HepG2 (cell line): Measurements from ENCODE around the gene SLC29A2. TPM values are rescaled to one million over a fixed set of nuclear protein-coding genes. Genes with fewer than 3 reads are reported as not detected.
A peak's percentile ranks its signal among the peaks of the same experiment; 100 is the strongest.

Source experiments
- ATAC-seq: fragments of 200-7000 bp; cut with Tn5 transposase; 3 replicates; pipeline ENCODE4 v1.9.1; 2020; ENCODE audit warnings: mild to moderate bottlenecking, moderate library complexity
- BruUV-seq: library from RNA; stranded (reverse); fragments of 400-500 nt; replicated peaks from 2 replicates; lab custom pipeline; 2021; lab: Mats Ljungman, UMichigan
- CTCF ChIA-PET: fragments of 300-600 bp; formaldehyde crosslinking; extraction: SDS; loops from one replicate; lab custom pipeline; 2021; ENCODE audit warnings: low total read pairs, inconsistent platforms, low intra/inter-chr PET ratio; lab: Yijun Ruan, JAX
- POLR2A ChIA-PET: fragments of 350-600 bp; sonication (Branson Sonifier 250); formaldehyde crosslinking; loops from one replicate; lab custom pipeline; 2020; ENCODE audit warnings: antibody characterized with exemption, inconsistent platforms; lab: Yijun Ruan, JAX
- DNase-seq: peaks from one replicate; pipeline ENCODE4 v3.0.0-alpha.2; 2015; ENCODE audit warnings: low spot score
- FAIRE-seq: peaks from 3 replicates; lab custom pipeline; 2011; peaks lifted over from hg19 to GRCh38; lab: Jason Lieb, UNC
- H2AFZ ChIP-seq: one replicate; pipeline ENCODE4 v1.6.1; 2011; ENCODE audit warnings: low read length, inconsistent platforms
- H3K27ac ChIP-seq: fragments of 300-600 bp; 3 replicates; pipeline ENCODE4 v1.8.0; 2011; ENCODE audit warnings: mixed run types, mild to moderate bottlenecking, mixed read lengths, low read length, inconsistent platforms; ENCODE audit not compliant: insufficient read depth; ENCODE audit errors: extremely low read length
- H3K27me3 ChIP-seq, 2 experiments: fragments of 200-600 bp in 1 of 2; 2 replicates in 1 of 2; 3 replicates in 1 of 2; pipeline versions ENCODE4 v1.6.0 to v1.8.0; 2011; ENCODE audit warnings: low read length in 2 of 2, mild to moderate bottlenecking in 2 of 2, moderate library complexity in 2 of 2, inconsistent platforms in 1 of 2; ENCODE audit not compliant: insufficient read depth in 2 of 2, control insufficient read depth in 1 of 2
- H3K36me3 ChIP-seq, 2 experiments: fragments of 200-600 bp in 1 of 2; replicated peaks in 1 of 2; 2 replicates in 1 of 2; 3 replicates in 1 of 2; pipeline versions ENCODE4 v1.5.1 to v1.8.0; 2011; ENCODE audit warnings: low read length in 2 of 2, inconsistent platforms in 1 of 2; ENCODE audit not compliant: insufficient read depth in 2 of 2, control insufficient read depth in 1 of 2
- H3K4me1 ChIP-seq: 2 replicates; pipeline ENCODE4 v1.5.1; 2012; ENCODE audit warnings: low read length, inconsistent platforms; ENCODE audit not compliant: insufficient read depth
- H3K4me2 ChIP-seq: 2 replicates; pipeline ENCODE4 v1.6.0; 2011; ENCODE audit warnings: low read depth, low read length, inconsistent platforms
- H3K4me3 ChIP-seq, 3 experiments: fragments of 200-600 bp in 1 of 3; sonication (generic), shearing (Covaris generic) in 1 of 3; replicated peaks in 1 of 3; 2 replicates each; pipeline ENCODE4 v1.5.1; 2011 to 2016; ENCODE audit warnings: low read length in 3 of 3, inconsistent platforms in 2 of 3, low read depth in 2 of 3, mild to moderate bottlenecking in 2 of 3, control low read depth in 1 of 3, mixed read lengths in 1 of 3; ENCODE audit not compliant: insufficient read depth in 1 of 3
- H3K79me2 ChIP-seq: one replicate; pipeline ENCODE4 v1.6.1; 2011; ENCODE audit warnings: low read length, inconsistent platforms; ENCODE audit not compliant: insufficient read depth
- H3K9ac ChIP-seq: 2 replicates; pipeline ENCODE4 v1.6.0; 2011; ENCODE audit warnings: mild to moderate bottlenecking, low read depth, low read length, inconsistent platforms; ENCODE audit not compliant: insufficient read depth
- H3K9me3 ChIP-seq: 2 replicates; pipeline ENCODE4 v1.5.1; 2012; ENCODE audit warnings: mild to moderate bottlenecking, low read length
- H4K20me1 ChIP-seq: 2 replicates; pipeline ENCODE4 v1.6.0; 2011; ENCODE audit warnings: inconsistent platforms, mild to moderate bottlenecking, low read length, moderate library complexity; ENCODE audit not compliant: insufficient read depth
- GPN1 ChIP-seq: sonication (generic); formaldehyde crosslinking; IDR thresholded peaks from 2 replicates; pipeline ENCODE4 v1.5.1; 2020; ENCODE audit warnings: missing genetic modification reagents, borderline replicate concordance
- HIC2 ChIP-seq: sonication (generic); formaldehyde crosslinking; IDR thresholded peaks from 2 replicates; pipeline ENCODE4 v1.9.0; 2022; ENCODE audit warnings: low read depth, missing genetic modification reagents
- HNRNPL ChIP-seq: fragments of 200-400 bp; formaldehyde crosslinking; IDR thresholded peaks from 2 replicates; pipeline ENCODE4 v1.6.1; 2017; ENCODE audit warnings: mild to moderate bottlenecking, low read depth, low read length
- IKZF4 ChIP-seq: sonication (generic); formaldehyde crosslinking; IDR thresholded peaks from 2 replicates; pipeline ENCODE4 v1.5.1; 2020; ENCODE audit warnings: borderline replicate concordance, mild to moderate bottlenecking, low read depth, missing genetic modification reagents; ENCODE audit errors: not compliant biosample characterization
- THYN1 ChIP-seq: sonication (generic); formaldehyde crosslinking; IDR thresholded peaks from 2 replicates; pipeline ENCODE4 v1.8.1; 2023; ENCODE audit warnings: low read depth, mild to moderate bottlenecking, moderate library complexity, missing genetic modification reagents, borderline replicate concordance
- ZFP1 ChIP-seq: IDR thresholded peaks from 2 replicates; pipeline ENCODE4 v1.6.1; 2016
- ZFP36L1 ChIP-seq: sonication (generic); formaldehyde crosslinking; IDR thresholded peaks from 2 replicates; pipeline ENCODE4 v1.8.0; 2022; ENCODE audit warnings: mild to moderate bottlenecking, missing genetic modification reagents, moderate library complexity
- ZMAT5 ChIP-seq: sonication (generic); formaldehyde crosslinking; IDR thresholded peaks from 2 replicates; pipeline ENCODE4 v1.5.0; 2020; ENCODE audit warnings: mild to moderate bottlenecking, low read depth, missing genetic modification reagents, borderline replicate concordance
- ZNF326 ChIP-seq: sonication (generic); formaldehyde crosslinking; IDR thresholded peaks from 2 replicates; pipeline ENCODE4 v1.4.0; 2020; ENCODE audit warnings: missing genetic modification reagents, borderline replicate concordance
- WGBS: methylation state at CpG from one replicate; pipeline ENCODE4 v1.1.6; 2017; ENCODE audit warnings: low lambda C conversion rate; 5-methylcytosine and 5-hydroxymethylcytosine counted together
- in situ Hi-C: cut with HindIII; loops from 2 replicates; pipeline ENCODE4 v1.10.0; 2017; ENCODE audit warnings: low pct_unique_long_range_greater_than_20kb; ENCODE audit not compliant: extremely low pct_ligation_motif_present
- intact Hi-C: fragments of 100-400 bp; cut with micrococcal nuclease; formaldehyde crosslinking; loops from one replicate; pipeline ENCODE4 v1.10.0; 2022; ENCODE audit not compliant: unreplicated experiment
- polyA plus RNA-seq, 8 experiments: library from polyadenylated mRNA; depleted of rRNA in 3 of 8; stranded (reverse) in 7 of 8; unstranded in 1 of 8; fragments of >200 nt; fragmentation: Illumina TruSeq in 4 of 8; extraction: Trizol in 4 of 8; gene quantifications; 2 replicates each; pipeline versions ENCODE4 v1.2.1 to v1.2.3, GENCODE V29; 2011 to 2016; ENCODE audit warnings: low read depth in 4 of 8, missing spikeins in 1 of 8, mixed read lengths in 1 of 8; ENCODE audit not compliant: insufficient read depth in 1 of 8
- total RNA-seq, 5 experiments: library from RNA; depleted of rRNA; stranded (reverse); fragments of >200 nt; fragmentation: Illumina TruSeq; extraction: Trizol; gene quantifications; 2 replicates each; pipeline ENCODE4 v1.2.3, GENCODE V29; 2016; ENCODE audit warnings: low read depth in 1 of 5
- TF ChIP-seq, protein P1 (sequence below): sonication (generic); formaldehyde crosslinking; IDR thresholded peaks from 2 replicates; pipeline ENCODE4 v1.5.1; 2020; ENCODE audit warnings: missing genetic modification reagents, mild to moderate bottlenecking, borderline replicate concordance
- TF ChIP-seq, protein P2 (sequence below): sonication (generic); formaldehyde crosslinking; IDR thresholded peaks from 2 replicates; pipeline ENCODE4 v1.4.0; 2020; ENCODE audit warnings: missing genetic modification reagents, borderline replicate concordance

SLC29A2 gene
- total and polyA plus RNA-seq, 2 of the 13 experiments (the other 11 are each of a cell fraction or from before 2014, with no cell fraction given): 0.63 to 0.66 TPM

DNA sequence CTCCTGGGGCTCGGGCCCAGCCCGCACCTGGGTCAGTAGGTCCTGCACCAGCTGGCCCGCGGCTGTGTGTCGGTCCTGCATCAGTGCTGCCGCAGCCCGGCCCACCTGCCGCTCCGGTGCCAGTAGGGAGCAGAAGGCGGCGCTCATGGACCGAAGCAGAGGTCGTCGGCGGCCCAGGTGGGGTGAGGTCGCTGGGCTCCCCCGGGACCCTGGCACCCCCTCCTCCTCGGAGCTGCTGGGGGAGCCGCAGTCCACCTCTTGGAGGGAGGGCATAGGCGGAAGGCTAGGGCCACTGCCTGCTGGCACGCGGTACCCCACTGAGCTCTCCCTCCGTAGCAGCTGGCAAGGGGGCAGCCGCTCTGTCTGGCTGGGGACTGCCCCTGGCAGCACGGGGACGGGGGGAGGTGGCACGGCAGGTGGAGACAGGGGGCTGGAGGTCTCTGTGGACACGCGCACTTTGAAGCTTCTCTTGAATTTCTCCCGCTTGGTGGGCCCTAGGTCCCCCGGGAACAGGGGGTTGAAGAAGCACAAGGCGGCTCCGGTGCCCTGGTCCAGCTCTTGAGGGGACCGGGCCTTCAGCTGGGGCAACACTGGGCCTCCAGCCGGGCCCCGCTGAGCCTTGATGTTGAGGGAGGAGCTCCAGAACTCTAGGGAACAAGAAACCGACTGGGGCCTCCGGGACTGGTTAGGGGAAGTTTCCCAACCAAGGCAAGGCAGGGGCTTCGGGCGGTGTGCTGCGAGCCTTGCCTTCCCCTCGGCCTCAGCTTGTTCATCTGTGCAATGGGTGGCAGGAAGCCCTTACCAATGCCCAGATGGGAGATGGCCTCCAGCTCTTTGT lies 36.7 kb downstream of the SLC29A2 start:
- Histone ChIP-seq H3K4me2 (peak overlapping the region; percentile 87), H3K27ac (no peak overlapping the region), H3K4me3 (peak overlapping the region; percentile 64 to 79 (median 70); a peak in 5 of 6 replicates), H3K36me3 (peaks cover 5 to 6% of the 10 kb centered on the region in 2 experiments; a peak in 3 of 5 replicates), H3K4me1 (peaks cover 23% of the 10 kb centered on the region), H3K9me3 (no peaks in the 10 kb centered on the region), H4K20me1 (no peaks in the 10 kb centered on the region), H3K79me2 (no peaks in the 10 kb centered on the region), H2AFZ (no peak overlapping the region), H3K9ac (peak overlapping the region; percentile 67), H3K27me3 (no peaks in the 10 kb centered on the region)
- intact Hi-C loops: no loop called here
- no TSS peak for BruUV-seq
- no peak for DNase-seq
- in situ Hi-C loops: no loop called here
- ChIA-PET POLR2A (interaction anchor here (0.9 to 3.6 kb wide), 7 partner anchors 8 to 46 kb away, joined by 3 to 59 read pairs (median 5); partner anchors contain the start of genes B4GAT1, SLC29A2 and YIF1A), CTCF (no interaction called here)
- 79% methylated on average over 12 of the region's 42 CpGs for WGBS
- ATAC-seq: no peak
- FAIRE-seq: no peak
- TF ChIP-seq, protein P1, sequence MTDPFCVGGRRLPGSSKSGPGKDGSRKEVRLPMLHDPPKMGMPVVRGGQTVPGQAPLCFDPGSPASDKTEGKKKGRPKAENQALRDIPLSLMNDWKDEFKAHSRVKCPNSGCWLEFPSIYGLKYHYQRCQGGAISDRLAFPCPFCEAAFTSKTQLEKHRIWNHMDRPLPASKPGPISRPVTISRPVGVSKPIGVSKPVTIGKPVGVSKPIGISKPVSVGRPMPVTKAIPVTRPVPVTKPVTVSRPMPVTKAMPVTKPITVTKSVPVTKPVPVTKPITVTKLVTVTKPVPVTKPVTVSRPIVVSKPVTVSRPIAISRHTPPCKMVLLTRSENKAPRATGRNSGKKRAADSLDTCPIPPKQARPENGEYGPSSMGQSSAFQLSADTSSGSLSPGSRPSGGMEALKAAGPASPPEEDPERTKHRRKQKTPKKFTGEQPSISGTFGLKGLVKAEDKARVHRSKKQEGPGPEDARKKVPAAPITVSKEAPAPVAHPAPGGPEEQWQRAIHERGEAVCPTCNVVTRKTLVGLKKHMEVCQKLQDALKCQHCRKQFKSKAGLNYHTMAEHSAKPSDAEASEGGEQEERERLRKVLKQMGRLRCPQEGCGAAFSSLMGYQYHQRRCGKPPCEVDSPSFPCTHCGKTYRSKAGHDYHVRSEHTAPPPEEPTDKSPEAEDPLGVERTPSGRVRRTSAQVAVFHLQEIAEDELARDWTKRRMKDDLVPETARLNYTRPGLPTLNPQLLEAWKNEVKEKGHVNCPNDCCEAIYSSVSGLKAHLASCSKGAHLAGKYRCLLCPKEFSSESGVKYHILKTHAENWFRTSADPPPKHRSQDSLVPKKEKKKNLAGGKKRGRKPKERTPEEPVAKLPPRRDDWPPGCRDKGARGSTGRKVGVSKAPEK (CRISPR knock-in tag): no peak
- TF ChIP-seq HNRNPL: 0 out of 2 replicates have a peak, but pooled peaks have one; percentile 10
- TF ChIP-seq ZFP1 (CRISPR knock-in tag): no peak
- no peak for TF ChIP-seq HIC2 (CRISPR knock-in tag)
- TF ChIP-seq IKZF4: no peak
- no peak for TF ChIP-seq THYN1 (CRISPR knock-in tag)
- no peak for TF ChIP-seq ZNF326 (CRISPR knock-in tag)
- no peak for TF ChIP-seq ZFP36L1 (CRISPR knock-in tag)
- TF ChIP-seq ZMAT5 (CRISPR knock-in tag): no peak
- no peak for TF ChIP-seq GPN1 (CRISPR knock-in tag)
- TF ChIP-seq, protein P2, sequence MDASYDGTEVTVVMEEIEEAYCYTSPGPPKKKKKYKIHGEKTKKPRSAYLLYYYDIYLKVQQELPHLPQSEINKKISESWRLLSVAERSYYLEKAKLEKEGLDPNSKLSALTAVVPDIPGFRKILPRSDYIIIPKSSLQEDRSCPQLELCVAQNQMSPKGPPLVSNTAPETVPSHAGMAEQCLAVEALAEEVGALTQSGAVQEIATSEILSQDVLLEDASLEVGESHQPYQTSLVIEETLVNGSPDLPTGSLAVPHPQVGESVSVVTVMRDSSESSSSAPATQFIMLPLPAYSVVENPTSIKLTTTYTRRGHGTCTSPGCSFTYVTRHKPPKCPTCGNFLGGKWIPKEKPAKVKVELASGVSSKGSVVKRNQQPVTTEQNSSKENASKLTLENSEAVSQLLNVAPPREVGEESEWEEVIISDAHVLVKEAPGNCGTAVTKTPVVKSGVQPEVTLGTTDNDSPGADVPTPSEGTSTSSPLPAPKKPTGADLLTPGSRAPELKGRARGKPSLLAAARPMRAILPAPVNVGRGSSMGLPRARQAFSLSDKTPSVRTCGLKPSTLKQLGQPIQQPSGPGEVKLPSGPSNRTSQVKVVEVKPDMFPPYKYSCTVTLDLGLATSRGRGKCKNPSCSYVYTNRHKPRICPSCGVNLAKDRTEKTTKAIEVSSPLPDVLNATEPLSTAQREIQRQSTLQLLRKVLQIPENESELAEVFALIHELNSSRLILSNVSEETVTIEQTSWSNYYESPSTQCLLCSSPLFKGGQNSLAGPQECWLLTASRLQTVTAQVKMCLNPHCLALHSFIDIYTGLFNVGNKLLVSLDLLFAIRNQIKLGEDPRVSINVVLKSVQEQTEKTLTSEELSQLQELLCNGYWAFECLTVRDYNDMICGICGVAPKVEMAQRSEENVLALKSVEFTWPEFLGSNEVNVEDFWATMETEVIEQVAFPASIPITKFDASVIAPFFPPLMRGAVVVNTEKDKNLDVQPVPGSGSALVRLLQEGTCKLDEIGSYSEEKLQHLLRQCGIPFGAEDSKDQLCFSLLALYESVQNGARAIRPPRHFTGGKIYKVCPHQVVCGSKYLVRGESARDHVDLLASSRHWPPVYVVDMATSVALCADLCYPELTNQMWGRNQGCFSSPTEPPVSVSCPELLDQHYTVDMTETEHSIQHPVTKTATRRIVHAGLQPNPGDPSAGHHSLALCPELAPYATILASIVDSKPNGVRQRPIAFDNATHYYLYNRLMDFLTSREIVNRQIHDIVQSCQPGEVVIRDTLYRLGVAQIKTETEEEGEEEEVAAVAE (CRISPR knock-in tag): no peak
